HG02610 (cell line): ENCODE measurements around the gene KRTAP10-5.

ENCODE experiments used
- ATAC-seq: cut with Tn5 transposase; IDR thresholded peaks from one replicate; pipeline ENCODE4 v1.9.1; 2021; ENCODE audit warnings: mild to moderate bottlenecking, moderate library complexity; ENCODE audit not compliant: unreplicated experiment

KRTAP10-5 gene

DNA sequence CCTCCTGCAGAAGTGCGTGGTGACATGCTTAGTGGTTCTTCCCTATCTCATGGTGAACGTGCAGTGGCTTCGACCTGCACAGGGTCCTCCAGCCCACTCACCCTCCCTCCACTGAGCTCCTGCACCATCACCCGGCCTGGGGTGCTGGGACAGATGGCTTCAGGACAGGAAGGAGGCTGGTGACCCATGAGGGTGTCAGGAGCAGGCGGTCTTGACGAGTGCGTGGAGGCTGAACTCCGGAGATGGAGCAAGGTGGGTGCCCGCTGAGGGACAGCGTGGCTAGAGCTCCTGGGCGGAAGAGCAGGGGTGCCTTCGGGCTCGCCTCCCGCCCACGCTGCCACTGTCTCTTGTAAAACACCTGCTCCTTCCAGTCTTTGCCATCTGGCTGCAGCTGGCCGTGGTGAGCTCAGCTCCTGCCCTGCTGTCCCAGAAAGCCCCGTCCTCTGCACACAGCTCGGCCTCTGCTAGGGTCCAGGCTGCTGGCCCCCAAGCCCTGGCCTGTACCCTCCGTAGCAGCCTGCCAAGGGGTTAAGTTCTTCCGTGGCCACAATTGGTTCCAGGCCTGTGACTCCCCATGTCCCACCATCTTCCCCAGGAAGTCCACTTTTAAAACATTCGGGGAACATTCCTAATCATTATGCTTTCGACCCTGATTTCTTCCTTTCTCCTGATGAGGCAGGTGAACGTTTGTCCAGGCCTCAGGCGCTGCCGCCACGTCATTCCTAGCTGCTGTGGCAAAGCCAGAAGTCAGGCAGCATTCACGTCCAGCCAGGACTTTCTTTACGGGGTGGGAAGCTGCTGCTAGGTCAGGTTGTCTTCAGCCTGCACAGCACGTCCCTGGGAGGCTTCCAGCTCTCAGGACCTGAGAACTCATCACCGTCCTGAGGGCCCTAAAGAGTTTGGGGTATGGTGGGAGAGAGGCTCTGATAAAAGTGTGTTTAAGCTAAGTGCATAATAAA, 48.5 kb downstream of the KRTAP10-5 start:
- no peak for ATAC-seq

GRCh38 chr21:44530903-44531605, 49.4 kb downstream of the KRTAP10-5 start:
- ATAC-seq, result no peak

DNA sequence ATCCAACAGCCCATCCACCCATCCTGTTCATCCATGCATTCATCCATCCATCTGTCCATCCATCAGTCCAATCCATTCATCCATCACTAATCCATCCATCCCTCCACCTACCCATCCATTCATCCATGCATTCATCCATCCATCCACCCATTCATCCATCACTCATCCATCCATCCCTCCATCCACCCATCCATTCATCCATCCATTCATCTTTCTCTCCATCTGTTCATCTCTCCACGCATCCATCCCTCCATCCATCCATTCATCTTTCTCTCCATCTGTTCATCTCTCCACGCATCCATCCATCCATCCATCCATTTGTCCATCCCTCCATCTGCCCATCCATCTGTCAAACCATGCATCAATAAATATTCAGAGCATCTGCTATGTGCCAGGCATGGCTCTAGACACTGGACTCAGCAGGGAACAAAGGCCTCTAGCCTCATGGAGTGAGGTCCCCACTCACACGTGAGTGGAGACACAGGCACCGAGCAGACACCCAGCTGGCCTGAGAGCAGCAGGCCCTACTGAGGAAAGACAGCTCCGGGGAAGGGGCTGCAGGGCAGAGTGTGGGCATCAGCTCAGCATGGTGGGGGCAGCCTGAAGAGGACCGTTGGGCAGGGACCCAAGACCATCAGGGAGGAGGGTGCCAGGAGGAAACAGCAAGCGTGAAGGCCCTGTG, 50.0 kb downstream of the KRTAP10-5 start:
- ATAC-seq, result no peak

DNA sequence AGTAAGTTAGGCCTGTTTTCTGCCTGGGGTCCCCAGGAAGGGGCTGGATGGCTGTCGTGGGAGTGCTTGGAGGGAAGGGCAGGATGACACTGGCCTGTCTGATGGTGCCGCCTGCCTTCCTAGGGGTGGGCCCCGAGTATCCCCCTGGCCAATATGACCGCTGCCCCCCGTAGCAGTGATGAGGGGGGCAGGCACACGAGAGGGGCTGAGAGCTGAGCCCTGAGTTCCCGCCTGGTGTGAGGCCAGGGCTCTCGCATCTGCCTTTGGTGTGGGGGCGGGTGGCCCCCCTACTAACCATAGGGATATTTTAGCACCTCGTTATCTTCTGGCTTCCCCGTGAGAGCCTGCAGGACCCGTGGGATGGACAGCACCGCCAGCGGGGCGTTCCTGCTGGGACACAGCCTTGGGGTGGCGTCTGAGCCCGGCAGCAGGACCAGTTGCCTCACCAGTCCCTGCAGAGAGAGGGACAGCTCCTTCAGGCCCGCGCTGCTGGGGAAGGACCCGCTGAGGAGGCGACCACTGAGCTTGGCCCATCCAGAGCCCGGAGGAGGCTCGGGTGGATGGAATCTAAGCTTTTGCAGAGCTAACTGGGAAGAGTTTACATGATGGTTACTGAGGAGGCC, 50.8 kb downstream of the KRTAP10-5 start:
- ATAC-seq, result no peak
